Small intestine (tissue), 16 donors: ENCODE measurements around the gene TUBE1. TPM values are rescaled to one million over a fixed set of nuclear protein-coding genes. Genes with fewer than 3 reads are reported as not detected.

Source experiments
- DNase-seq, 2 donors: peaks; one replicate each; pipeline versions ENCODE4 v3.0.0 to v3.0.0-alpha.2; 2013
- FAIRE-seq: peaks from 2 replicates; lab custom pipeline; 2012; peaks lifted over from hg19 to GRCh38; lab: Jason Lieb, UNC
- H3K27ac ChIP-seq, 3 donors: one replicate each; pipeline ENCODE4 v1.5.1; 2013; ENCODE audit warnings: low read length in 2 of 3, mild to moderate bottlenecking in 2 of 3, control low read depth in 1 of 3, inconsistent platforms in 1 of 3, low read depth in 1 of 3, moderate library complexity in 1 of 3
- H3K27me3 ChIP-seq, 3 donors: one replicate each; pipeline ENCODE4 v1.6.1; 2013; ENCODE audit warnings: low read length in 3 of 3, inconsistent platforms in 1 of 3; ENCODE audit not compliant: control insufficient read depth in 3 of 3, insufficient read depth in 3 of 3
- H3K36me3 ChIP-seq, 3 donors: one replicate each; pipeline ENCODE4 v1.6.1; 2013; ENCODE audit warnings: low read length in 3 of 3, inconsistent platforms in 1 of 3, low read depth in 1 of 3, mild to moderate bottlenecking in 1 of 3, moderate library complexity in 1 of 3; ENCODE audit not compliant: control insufficient read depth in 3 of 3, insufficient read depth in 2 of 3
- H3K4me1 ChIP-seq, 3 donors: one replicate each; pipeline ENCODE4 v1.6.1; 2013; ENCODE audit warnings: low read length in 2 of 3, inconsistent platforms in 1 of 3, low read depth in 1 of 3, mild to moderate bottlenecking in 1 of 3, moderate library complexity in 1 of 3; ENCODE audit not compliant: control insufficient read depth in 3 of 3, insufficient read depth in 2 of 3
- H3K4me3 ChIP-seq, 3 donors: one replicate each; pipeline ENCODE4 v1.5.1; 2013; ENCODE audit warnings: low read length in 3 of 3, control low read depth in 1 of 3, inconsistent platforms in 1 of 3, low read depth in 1 of 3, mild to moderate bottlenecking in 1 of 3, moderate library complexity in 1 of 3
- H3K9me3 ChIP-seq, 2 donors: one replicate each; pipeline ENCODE4 v1.6.1; 2013; ENCODE audit warnings: low read depth in 1 of 2, low read length in 1 of 2; ENCODE audit not compliant: control insufficient read depth in 2 of 2, insufficient read depth in 1 of 2
- WGBS, 3 donors: extraction: QIAGEN DNeasy Blood & Tissue Kit; methylation state at CpG; one replicate each; pipeline ENCODE4 v1.1.7; 2013; 5-methylcytosine and 5-hydroxymethylcytosine counted together
- long read RNA-seq, 10 donors: transcript quantifications; one replicate each; lab custom pipeline, GENCODE V29; 2026
- polyA plus RNA-seq, 4 donors: library from polyadenylated mRNA; stranded (reverse) in 3 of 4; unstranded in 1 of 4; fragments of 200-250 nt in 3 of 4; fragments of 120-200 nt in 1 of 4; gene quantifications; one replicate each; pipeline versions ENCODE4 v1.2.1 to v1.2.3, GENCODE V29; 2013
- donor health status: healthy with polysubstance abuse.
- donor health status: control.
- donor health status: control.
- donor health status: Bipolar disorder and iron deficiency.
- donor health status: healthy.

The TUBE1 gene, protein sequence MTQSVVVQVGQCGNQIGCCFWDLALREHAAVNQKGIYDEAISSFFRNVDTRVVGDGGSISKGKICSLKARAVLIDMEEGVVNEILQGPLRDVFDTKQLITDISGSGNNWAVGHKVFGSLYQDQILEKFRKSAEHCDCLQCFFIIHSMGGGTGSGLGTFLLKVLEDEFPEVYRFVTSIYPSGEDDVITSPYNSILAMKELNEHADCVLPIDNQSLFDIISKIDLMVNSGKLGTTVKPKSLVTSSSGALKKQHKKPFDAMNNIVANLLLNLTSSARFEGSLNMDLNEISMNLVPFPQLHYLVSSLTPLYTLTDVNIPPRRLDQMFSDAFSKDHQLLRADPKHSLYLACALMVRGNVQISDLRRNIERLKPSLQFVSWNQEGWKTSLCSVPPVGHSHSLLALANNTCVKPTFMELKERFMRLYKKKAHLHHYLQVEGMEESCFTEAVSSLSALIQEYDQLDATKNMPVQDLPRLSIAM
- 10 to 100 TPM in 2 of 4 donors, 1 to 10 TPM in 2; 4.9 to 29.3 (median 9.8) TPM for polyA plus RNA-seq
- long read RNA-seq, donor 1, transcript TUBE1-202 (12 exons, 2,142 nt), result minor isoform, 5 of 21 reads
- long read RNA-seq, donor 1, transcript TUBE1-207 (1 exons, 3,610 nt), result major isoform, 11 of 21 reads
- long read RNA-seq, donor 1, partial matches to known transcripts, result 0 of 21 reads
- long read RNA-seq, donor 1, other reads (novel, unspliced or antisense), result 0 of 21 reads
- long read RNA-seq, donor 2, partial matches to known transcripts, result 0 of 2 reads
- long read RNA-seq, donor 2, other reads (novel, unspliced or antisense), result 0 of 2 reads
- long read RNA-seq, donor 3, transcript TUBE1-207 (1 exons, 3,610 nt), result major isoform, 10 of 14 reads
- long read RNA-seq, donor 3, partial matches to known transcripts, result 0 of 14 reads
- long read RNA-seq, donor 3, other reads (novel, unspliced or antisense), result 0 of 14 reads
- long read RNA-seq, donor 4, result 0 reads
- long read RNA-seq, donor 5, partial matches to known transcripts, result 0 of 6 reads
- long read RNA-seq, donor 5, other reads (novel, unspliced or antisense), result 0 of 6 reads
- long read RNA-seq, donor 6, partial matches to known transcripts, result 0 of 10 reads
- long read RNA-seq, donor 6, other reads (novel, unspliced or antisense), result 5 of 10 reads
- long read RNA-seq, donor 7, transcript TUBE1-201 (6 exons, 726 nt), result minor isoform, 6 of 191 reads
- long read RNA-seq, donor 7, transcript TUBE1-207 (1 exons, 3,610 nt), result major isoform, 9 of 191 reads
- long read RNA-seq, donor 7, transcript TUBE1-202 (12 exons, 2,142 nt), result major isoform, 9 of 191 reads
- long read RNA-seq, donor 7, partial matches to known transcripts, result 51 of 191 reads
- long read RNA-seq, donor 7, other reads (novel, unspliced or antisense), result 115 of 191 reads
- long read RNA-seq, donor 8, partial matches to known transcripts, result 0 of 3 reads
- long read RNA-seq, donor 8, other reads (novel, unspliced or antisense), result 0 of 3 reads
- long read RNA-seq, donor 9, transcript TUBE1-207 (1 exons, 3,610 nt), result major isoform, 5 of 5 reads
- long read RNA-seq, donor 9, partial matches to known transcripts, result 0 of 5 reads
- long read RNA-seq, donor 9, other reads (novel, unspliced or antisense), result 0 of 5 reads
- long read RNA-seq, donor 10, transcript TUBE1-207 (1 exons, 3,610 nt), result major isoform, 5 of 14 reads
- long read RNA-seq, donor 10, partial matches to known transcripts, result 0 of 14 reads
- long read RNA-seq, donor 10, other reads (novel, unspliced or antisense), result 0 of 14 reads

DNA sequence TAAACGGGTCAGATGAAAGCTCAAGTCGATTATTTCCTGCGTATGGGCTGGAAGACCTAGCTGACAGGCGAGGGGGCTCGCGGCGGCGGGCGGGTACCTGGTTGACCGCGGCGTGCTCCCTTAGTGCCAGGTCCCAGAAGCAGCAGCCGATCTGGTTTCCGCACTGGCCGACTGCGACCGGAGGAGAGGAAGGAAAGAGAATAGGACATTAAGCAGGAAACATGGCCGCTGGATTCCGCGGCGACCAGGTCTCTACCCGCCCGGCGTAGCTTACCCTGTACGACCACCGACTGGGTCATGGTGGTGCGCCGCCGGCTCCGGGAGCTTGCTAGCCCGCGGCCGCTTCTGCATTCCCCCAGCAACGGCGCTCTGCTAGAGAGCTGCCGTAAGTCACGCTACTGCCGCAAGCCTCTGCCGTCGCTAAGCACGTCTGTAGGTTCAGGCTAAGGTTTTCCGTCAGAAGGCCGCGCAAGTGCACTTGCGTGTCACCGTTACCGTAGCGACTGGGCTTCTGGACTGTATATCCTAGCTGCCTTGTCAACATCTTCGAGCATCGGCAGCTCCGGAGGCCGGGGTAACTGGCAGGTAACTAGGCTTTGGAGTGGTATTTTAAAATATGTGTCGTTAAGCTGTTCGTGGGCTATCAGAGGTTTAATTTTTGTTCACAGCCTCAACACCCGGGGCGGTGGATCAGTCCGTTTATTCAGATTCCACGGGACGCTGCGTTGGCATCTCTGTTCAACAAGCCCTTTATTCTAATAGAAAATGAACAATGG is at the start of gene TUBE1, which contains the start of gene FAM229B:
Gene TUBE1 (minus strand): TSS at position 347 of the 776 bp plus-strand sequence. CDS start 48 bp downstream, at position 299.
Gene FAM229B (plus strand): TSS at position 456 of the 776 bp plus-strand sequence. CDS start 11,693 bp downstream, outside the sequence.
- peak within 1 kb of the TSS; percentile 68 to 85 (median 84) for H3K4me3 ChIP-seq
- H3K4me1 ChIP-seq, result no peaks in the 10 kb centered on the region
- H3K36me3 ChIP-seq, result no peaks in the 10 kb centered on the region
- H3K27ac ChIP-seq, result peak within 1 kb of the TSS; percentile 49 to 86 (median 77)
- WGBS, 3 donors, result 0 to 1% (median 0%) methylated on average over 56 to 60 of the region's 60 CpGs
- peaks cover 0 to 4% (median 0%) of the 10 kb centered on the region in 3 donors for H3K27me3 ChIP-seq
- H3K9me3 ChIP-seq, result no peaks in the 10 kb centered on the region
- FAIRE-seq (no peak), DNase-seq (peak; percentile 96)

DNA sequence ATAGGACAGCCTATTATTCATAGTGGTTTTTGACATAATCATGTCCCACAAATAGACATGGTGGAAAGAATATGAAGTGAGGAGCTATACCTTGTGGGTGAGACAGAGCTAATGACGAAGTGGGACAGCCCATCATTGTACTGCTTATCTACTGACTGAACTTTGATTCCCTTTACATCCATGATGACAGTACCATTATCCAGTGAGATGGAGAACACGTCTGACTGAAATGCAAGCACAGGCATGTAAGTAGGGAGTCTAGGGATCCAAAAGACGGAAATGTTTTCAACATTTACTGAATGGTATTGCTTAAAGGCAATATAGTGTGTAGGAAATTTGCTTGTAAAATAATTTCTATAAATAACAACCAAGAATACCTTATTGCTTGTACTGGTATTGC is 43.6 kb upstream of the TUBE1 start:
- Histone ChIP-seq H3K4me3 (no peak overlapping the region), H3K4me1 (no peaks in the 10 kb centered on the region), H3K27ac (no peak overlapping the region), H3K36me3 (no peaks in the 10 kb centered on the region), H3K9me3 (no peaks in the 10 kb centered on the region), H3K27me3 (no peaks in the 10 kb centered on the region)
- DNase-seq, result no peak
- 37 to 62% (median 43%) methylated on average over 3 of the region's 3 CpGs for WGBS, 3 donors
- no peak for FAIRE-seq

DNA sequence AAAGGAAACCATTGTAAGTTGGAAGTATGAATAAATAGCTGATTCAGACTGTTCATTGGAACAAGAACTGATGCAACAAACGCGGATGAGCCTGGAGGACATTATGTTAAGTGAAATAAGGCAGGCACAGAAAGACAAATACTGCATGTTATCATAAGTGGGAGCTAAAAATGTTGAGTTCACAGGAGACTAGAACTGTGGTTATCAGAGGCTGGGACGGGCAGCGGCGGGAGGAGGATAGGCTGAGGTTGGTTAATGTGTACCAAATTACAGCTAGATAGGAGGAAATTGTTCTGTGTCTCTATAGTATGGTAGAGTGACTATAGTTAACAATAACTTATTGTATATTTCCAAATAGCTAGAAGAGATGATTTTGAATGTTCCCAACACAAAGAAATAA is 40.9 kb upstream of the TUBE1 start:
- no peak overlapping the region for H3K4me3 ChIP-seq
- H3K4me1 ChIP-seq, result no peaks in the 10 kb centered on the region
- no peaks in the 10 kb centered on the region for H3K36me3 ChIP-seq
- H3K27ac ChIP-seq, result no peak overlapping the region
- H3K27me3 ChIP-seq, result no peaks in the 10 kb centered on the region
- no peaks in the 10 kb centered on the region for H3K9me3 ChIP-seq
- no peak for FAIRE-seq
- no peak for DNase-seq
- 37 to 70% (median 58%) methylated on average over 5 of the region's 5 CpGs for WGBS, 3 donors

DNA sequence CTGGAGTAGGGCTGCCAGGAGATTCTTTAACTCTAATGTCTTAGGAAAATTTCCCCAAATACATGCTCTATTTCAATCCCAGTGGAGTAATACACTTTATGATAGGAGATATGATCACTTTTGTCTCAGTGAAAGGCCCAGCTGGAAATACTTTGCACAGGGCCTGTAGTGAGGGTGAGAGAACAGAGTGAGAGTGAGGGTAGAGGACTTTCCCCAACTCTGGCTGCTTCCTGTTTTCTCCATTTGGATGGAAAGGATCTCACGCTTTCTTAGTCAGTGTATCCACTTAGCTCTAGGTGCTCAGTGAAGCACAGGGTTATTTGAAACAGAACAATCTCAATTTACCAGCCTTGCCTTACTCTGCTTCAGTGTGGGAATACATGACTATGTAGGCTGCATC is 36.7 kb upstream of the TUBE1 start:
- WGBS, 3 donors, result 90 to 96% (median 95%) methylated on average over 1 of the region's 1 CpG

DNA sequence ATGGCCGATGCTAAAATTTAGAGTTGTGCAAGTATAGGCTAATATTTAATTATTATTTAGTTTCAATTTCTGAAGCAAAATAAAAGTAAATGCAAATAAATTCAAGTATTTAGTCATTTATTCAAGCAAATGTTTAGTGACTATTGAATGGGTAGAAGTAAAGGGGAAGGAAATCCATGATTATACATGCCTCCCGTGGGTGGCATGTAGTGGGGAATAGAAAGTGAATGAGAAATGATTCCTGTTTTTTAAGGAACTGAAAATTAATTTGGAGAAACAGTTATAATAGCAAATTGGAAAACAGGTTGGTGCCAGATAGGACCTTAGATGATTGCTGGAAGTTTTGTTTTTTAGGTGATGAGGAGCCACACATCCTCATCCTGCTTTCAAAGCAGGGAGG is 35.5 kb upstream of the TUBE1 start:
- DNase-seq (no peak), FAIRE-seq (no peak)
- H3K36me3 ChIP-seq, result no peaks in the 10 kb centered on the region
- H3K4me3 ChIP-seq, result no peak overlapping the region
- H3K27ac ChIP-seq, result no peak overlapping the region
- H3K27me3 ChIP-seq, result no peaks in the 10 kb centered on the region
- H3K4me1 ChIP-seq, result no peaks in the 10 kb centered on the region
- WGBS, 3 donors, result 75 to 83% (median 78%) methylated on average over 2 of the region's 2 CpGs
- H3K9me3 ChIP-seq, result no peaks in the 10 kb centered on the region

More for the DNA sequence above, 36.7 kb upstream of the TUBE1 start:
- Histone ChIP-seq H3K4me1 (no peaks in the 10 kb centered on the region), H3K36me3 (no peaks in the 10 kb centered on the region), H3K27ac (no peak overlapping the region), H3K27me3 (no peaks in the 10 kb centered on the region), H3K9me3 (no peaks in the 10 kb centered on the region), H3K4me3 (no peak overlapping the region)
- DNase-seq, result no peak
- FAIRE-seq, result no peak

GRCh38 chr6:112118034-112118433 is 30.8 kb upstream of the TUBE1 start:
- FAIRE-seq (no peak), DNase-seq (no peak)
- no peaks in the 10 kb centered on the region for H3K4me1 ChIP-seq
- no peak overlapping the region for H3K27ac ChIP-seq
- no peaks in the 10 kb centered on the region for H3K9me3 ChIP-seq
- H3K4me3 ChIP-seq, result no peak overlapping the region
- H3K27me3 ChIP-seq, result no peaks in the 10 kb centered on the region
- H3K36me3 ChIP-seq, result peaks cover 0 to 2% (median 0%) of the 10 kb centered on the region in 3 donors

DNA sequence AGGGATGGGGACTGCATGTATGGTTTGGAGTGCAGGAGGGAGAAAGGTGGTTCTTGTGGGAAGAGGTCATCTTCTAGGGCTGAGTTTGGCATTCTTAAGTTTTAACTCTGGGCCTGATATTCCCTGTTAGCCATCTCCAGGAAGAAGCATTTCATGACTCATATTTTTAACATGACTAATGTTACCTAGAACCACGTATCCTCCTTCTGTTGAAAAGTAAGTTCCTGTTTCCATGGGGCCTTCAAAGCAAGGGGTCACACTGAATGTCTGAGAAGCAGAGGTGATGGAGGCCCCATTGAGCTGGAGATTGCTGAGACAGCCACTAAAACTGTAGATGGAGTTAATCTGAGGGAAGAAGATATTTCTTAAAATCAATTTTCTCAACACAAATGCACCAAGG is 30.3 kb upstream of the TUBE1 start:
- Histone ChIP-seq H3K27me3 (no peaks in the 10 kb centered on the region), H3K36me3 (peaks cover 0 to 2% (median 0%) of the 10 kb centered on the region in 3 donors), H3K9me3 (no peaks in the 10 kb centered on the region), H3K4me1 (no peaks in the 10 kb centered on the region), H3K27ac (no peak overlapping the region), H3K4me3 (no peak overlapping the region)
- FAIRE-seq (no peak), DNase-seq (no peak)
- WGBS, 3 donors, result 44 to 57% (median 47%) methylated on average over 1 of the region's 1 CpG
